C4-2B (cell line): ENCODE measurements around the gene PITPNM3.

Experiments
- ZFX ChIP-seq: fragments of 450-650 bp; IDR thresholded peaks from 2 replicates; pipeline ENCODE4 v1.6.1; 2017
- TF ChIP-seq, protein P1 (sequence below): fragments of 450-650 bp; conservative IDR thresholded peaks from 2 replicates; pipeline ENCODE4 v1.5.1; 2017; ENCODE audit warnings: mild to moderate bottlenecking

DNA sequence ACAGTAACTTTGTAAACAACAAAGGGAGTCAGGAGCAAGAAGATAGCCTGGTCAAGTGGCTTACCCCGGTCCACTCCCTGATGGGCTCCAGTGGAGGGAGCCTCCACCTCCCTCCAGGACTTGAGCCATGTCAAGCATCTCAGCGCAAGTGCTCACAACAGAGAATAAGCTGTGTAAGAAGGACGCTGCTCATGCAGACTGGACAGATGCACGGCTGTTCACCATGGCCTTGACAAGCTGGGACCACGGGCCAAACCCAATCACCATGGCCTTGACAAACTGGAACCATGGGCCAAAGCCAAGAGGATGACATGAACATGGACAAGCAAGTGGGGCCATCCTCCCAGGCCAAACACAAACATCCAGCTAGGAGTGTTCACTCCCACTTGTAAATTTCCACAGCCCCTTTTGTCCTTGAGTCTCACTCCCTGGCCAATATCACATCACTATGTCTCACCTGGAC lies 3.4 kb upstream of the PITPNM3 start:
- TF ChIP-seq, protein P1, sequence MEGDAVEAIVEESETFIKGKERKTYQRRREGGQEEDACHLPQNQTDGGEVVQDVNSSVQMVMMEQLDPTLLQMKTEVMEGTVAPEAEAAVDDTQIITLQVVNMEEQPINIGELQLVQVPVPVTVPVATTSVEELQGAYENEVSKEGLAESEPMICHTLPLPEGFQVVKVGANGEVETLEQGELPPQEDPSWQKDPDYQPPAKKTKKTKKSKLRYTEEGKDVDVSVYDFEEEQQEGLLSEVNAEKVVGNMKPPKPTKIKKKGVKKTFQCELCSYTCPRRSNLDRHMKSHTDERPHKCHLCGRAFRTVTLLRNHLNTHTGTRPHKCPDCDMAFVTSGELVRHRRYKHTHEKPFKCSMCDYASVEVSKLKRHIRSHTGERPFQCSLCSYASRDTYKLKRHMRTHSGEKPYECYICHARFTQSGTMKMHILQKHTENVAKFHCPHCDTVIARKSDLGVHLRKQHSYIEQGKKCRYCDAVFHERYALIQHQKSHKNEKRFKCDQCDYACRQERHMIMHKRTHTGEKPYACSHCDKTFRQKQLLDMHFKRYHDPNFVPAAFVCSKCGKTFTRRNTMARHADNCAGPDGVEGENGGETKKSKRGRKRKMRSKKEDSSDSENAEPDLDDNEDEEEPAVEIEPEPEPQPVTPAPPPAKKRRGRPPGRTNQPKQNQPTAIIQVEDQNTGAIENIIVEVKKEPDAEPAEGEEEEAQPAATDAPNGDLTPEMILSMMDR, result no peak
- TF ChIP-seq ZFX, result no peak
